SJCRH30 (cell line): ENCODE measurements around the gene DVL1. TPM values are rescaled to one million over a fixed set of nuclear protein-coding genes. Genes with fewer than 3 reads are reported as not detected.

Experiments
- DNase-seq, 2 experiments: peaks; one replicate each; pipeline ENCODE4 v3.0.0-alpha.2; 2015 to 2020
- H3K27ac ChIP-seq: fragments of 250-450 bp; sonication (Bioruptor Pico); 2 replicates; pipeline ENCODE4 v1.5.1; 2020; ENCODE audit warnings: mild to moderate bottlenecking, moderate library complexity
- H3K27me3 ChIP-seq: fragments of 250-450 bp; sonication (Bioruptor Pico); 2 replicates; pipeline ENCODE4 v1.5.1; 2020; ENCODE audit warnings: mild to moderate bottlenecking, moderate library complexity
- H3K36me3 ChIP-seq: fragments of 250-450 bp; sonication (Bioruptor Pico); 2 replicates; pipeline ENCODE4 v1.5.1; 2020; ENCODE audit warnings: mild to moderate bottlenecking, moderate library complexity
- H3K4me1 ChIP-seq: fragments of 250-450 bp; sonication (Bioruptor Pico); 2 replicates; pipeline ENCODE4 v1.5.1; 2020; ENCODE audit warnings: mild to moderate bottlenecking, moderate library complexity
- H3K4me3 ChIP-seq: fragments of 250-450 bp; sonication (Bioruptor Pico); 2 replicates; pipeline ENCODE4 v1.5.1; 2020; ENCODE audit warnings: mild to moderate bottlenecking, moderate library complexity
- H3K9me3 ChIP-seq: fragments of 250-450 bp; sonication (Bioruptor Pico); replicated peaks from 2 replicates; pipeline ENCODE4 v1.5.1; 2020; ENCODE audit warnings: mild to moderate bottlenecking, moderate library complexity
- total RNA-seq: library from RNA; depleted of rRNA; stranded (reverse); fragments of >200 nt; shearing (Covaris generic); gene quantifications from 2 replicates; pipeline ENCODE4 v1.2.3, GENCODE V29; 2014

The DVL1 gene
- total RNA-seq, 1 experiment from 2014 or later = 52.5 TPM

DNA sequence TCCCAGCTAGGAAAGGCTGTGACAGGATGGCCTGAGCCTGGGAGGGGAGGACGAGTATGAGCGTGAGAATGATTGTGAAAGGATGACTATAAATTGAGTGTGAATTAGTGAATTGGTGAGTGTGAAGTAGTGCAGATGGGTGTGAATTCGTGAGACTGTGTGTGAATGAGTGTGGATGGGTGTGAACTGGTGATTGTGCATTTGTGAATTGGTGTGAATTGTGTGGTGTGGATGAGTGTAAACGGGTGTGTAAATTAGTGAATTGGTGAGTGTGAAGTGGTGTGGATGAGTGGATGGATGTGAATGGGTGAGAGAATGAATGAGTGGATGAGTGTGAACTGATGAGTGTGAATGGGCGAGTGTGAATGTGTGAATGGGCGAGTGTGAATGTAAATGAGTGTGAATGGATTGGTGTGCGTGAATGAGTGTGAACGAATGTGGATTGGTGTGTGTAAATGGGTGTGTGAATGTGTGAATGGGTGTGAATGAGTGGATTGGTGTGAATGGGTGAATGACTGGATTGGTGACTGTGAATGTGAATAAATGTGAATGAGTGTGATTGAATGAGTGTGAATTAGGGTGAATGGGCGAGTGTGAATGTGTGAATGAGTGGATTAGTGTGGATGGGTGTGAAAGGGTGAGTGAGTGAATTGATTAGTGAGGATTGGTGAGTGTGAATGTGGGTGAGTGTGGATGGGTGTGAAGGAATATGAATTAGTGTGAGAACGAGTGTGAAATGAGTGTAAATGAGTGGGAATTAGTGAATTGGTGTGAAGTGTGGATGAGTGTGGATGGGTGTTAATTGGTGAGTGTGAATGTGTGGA lies 16.9 kb upstream of the DVL1 start:
- H3K27ac ChIP-seq = no peak overlapping the region
- peaks cover 7% of the 10 kb centered on the region for H3K4me1 ChIP-seq
- no peak for DNase-seq
- H3K36me3 ChIP-seq = 0 out of 2 replicates have a peak, but pooled peaks cover 4% of the 10 kb centered on the region
- no peak overlapping the region for H3K4me3 ChIP-seq
- no peaks in the 10 kb centered on the region for H3K27me3 ChIP-seq
- peaks cover 13% of the 10 kb centered on the region for H3K9me3 ChIP-seq

DNA sequence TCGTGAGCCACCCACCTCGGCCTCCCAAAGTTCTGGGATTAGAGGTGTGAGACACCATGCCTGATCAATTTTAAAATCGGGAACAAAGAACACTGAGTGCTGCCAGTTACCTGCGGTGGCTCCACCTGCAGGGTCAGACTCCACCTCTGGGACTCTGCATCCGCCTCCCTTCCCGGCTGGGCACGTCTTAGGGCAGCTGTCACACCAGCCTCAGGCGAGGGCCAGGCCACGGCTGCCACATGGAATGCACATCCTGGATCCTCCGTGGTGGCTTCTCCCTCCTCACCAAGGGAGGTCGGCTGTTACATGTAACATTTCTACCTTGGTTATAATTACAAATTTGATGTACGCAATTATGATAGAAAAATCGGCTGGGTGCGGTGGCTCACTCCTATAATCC lies 15.0 kb upstream of the DVL1 start:
- Histone ChIP-seq H3K9me3 (peaks cover 13% of the 10 kb centered on the region), H3K27ac (no peak overlapping the region), H3K27me3 (no peaks in the 10 kb centered on the region), H3K4me3 (no peak overlapping the region), H3K36me3 (0 out of 2 replicates have a peak, but pooled peaks cover 2% of the 10 kb centered on the region), H3K4me1 (peaks cover 19% of the 10 kb centered on the region)
- DNase-seq = peak in 1 of 2 experiments; percentile 37

DNA sequence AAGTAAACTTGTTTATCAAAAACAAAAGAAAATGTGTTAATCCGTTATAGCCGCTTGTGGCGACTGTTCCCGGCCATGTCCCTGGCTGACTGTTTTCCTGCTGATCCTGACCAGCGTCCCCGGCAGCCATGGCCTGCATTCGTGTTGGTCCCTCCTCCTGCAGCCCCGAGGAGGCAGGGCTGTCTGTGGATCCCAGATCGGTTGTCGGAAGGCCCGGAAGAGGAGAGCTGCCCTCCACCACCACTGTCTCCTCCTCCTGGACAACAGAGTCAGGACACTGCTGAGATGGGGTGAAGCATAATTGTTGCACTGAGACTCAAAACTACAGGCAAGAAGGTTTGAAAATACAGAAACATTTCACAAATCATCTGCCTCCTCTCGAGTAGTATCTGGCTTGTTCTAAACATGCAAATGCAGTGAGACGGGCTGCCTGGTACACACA lies 12.8 kb upstream of the DVL1 start:
- Histone ChIP-seq H3K9me3 (peaks cover 9% of the 10 kb centered on the region), H3K4me3 (no peak overlapping the region), H3K4me1 (peaks cover 30% of the 10 kb centered on the region), H3K27me3 (no peaks in the 10 kb centered on the region), H3K36me3 (0 out of 2 replicates have a peak, but pooled peaks cover 2% of the 10 kb centered on the region), H3K27ac (no peak overlapping the region)
- peak; percentile 71 to 74 for DNase-seq

DNA sequence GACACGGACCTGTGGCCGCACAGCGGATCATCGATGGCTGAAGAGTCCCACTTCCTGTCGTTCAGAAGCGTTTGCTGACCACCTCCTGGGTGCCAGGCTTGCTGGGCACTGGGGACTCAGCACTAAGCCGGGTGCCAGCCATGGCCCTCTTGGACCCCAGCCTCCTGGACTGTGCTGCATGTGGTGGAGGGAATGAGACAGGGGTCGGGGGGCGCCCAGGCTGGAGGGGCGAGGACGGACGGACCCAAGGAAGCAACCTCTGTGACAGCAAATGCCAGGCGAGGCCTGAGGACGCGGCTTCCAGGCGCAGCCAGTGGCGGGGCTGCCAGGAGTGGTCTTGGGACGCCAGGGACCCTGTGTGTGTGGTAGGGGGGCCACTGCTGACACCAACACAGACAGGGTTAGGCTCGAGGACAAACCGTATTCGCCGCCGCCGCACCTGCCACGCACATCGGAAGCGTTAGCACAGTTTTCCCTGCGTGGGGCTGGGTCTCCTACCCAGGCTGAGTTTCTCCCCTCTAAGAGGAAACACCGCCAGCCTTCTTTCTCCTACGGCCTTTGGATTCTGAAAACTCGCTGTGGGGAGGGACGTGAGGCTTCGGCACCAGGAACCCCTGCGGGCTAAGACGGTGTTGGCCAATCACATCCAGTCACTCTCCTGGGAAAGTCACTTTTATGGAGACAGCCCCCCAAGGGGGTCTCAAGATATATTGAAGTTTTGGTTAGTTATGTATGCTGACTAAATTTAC lies 12.2 kb upstream of the DVL1 start:
- 0 out of 2 replicates have a peak, but pooled peaks cover 2% of the 10 kb centered on the region for H3K36me3 ChIP-seq
- H3K27ac ChIP-seq = no peak overlapping the region; the same call in 1 of the 2 replicates
- no peak overlapping the region for H3K4me3 ChIP-seq
- no peaks in the 10 kb centered on the region for H3K27me3 ChIP-seq
- peak in 1 of 2 experiments; percentile 9 for DNase-seq
- peaks cover 30% of the 10 kb centered on the region for H3K4me1 ChIP-seq
- peaks cover 6% of the 10 kb centered on the region for H3K9me3 ChIP-seq

DNA sequence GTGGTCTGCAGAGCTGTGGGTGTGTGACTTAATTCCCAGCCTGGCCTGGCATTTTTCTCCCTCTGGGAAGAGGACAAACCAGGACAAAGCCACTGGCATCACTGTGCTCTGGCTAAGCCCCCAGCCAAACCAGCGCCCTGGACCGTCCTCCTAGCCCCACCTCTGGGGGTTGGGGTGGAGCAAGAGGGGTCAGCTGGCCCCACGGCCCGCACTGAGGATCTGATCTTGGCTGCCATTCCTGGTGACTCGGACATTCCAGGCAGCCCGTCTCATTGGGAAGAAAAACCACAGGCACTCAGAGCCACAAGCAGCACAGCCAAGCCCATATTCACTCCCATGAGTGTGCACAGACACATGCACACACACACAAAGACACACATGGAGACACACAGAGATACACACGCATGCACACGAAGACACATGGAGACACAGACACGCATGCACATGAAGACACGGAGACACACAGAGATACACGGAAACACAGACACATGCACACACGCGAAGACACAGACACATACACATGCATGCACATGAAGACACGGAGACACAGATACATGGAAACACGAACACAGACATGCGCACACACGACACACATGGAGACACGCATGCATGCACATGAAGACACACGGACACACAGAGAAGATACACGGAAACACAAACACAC lies 11.4 kb upstream of the DVL1 start:
- H3K4me3 ChIP-seq = no peak overlapping the region
- H3K4me1 ChIP-seq = peaks cover 30% of the 10 kb centered on the region

DNA sequence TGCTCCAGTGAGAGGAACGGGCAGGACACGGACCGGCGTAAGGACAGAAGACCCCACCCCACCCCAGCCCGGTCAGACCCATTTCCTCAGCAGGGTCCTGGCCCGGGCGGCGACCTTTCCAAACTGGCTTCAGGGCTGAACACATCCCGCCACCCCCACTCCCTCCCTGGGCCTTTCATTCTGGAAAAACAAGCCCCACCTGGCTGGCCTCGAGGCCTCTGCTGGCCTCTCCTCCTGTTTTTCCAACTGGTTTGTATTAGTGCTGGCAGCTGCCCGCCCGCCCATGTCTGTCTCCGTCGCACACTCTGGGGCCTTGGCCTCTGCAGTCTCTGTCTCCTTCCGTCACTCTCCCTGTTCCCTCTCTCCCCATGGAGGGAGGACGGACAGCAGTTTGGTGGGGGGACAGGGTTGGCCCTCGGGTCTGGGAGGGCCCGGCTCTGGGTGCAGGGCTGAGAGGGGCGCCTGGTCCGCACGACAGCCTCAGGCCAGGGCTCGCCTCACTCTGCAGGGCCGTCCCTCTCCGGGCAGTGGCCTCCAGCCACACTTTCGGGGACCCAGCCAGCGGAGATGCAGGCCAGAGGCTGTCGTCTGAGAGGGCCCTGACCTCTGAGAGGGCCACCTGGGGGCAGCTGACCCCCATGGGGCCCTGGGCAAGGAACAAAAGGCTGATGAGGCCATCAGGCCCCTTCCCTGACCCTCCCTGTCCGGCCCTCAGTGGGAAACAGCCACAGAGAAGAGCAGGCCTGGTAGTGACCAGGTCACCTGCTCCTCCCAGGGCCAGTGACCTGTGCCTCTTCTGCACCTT lies 10.6 kb upstream of the DVL1 start:
- H3K36me3 ChIP-seq = no peaks in the 10 kb centered on the region
- H3K27ac ChIP-seq = peak overlapping the region; percentile 87
- peaks cover 30% of the 10 kb centered on the region for H3K4me1 ChIP-seq
- peak; percentile 78 to 83 for DNase-seq
- 0 out of 2 replicates have a peak overlapping the region, but pooled peaks have one; percentile 1 for H3K4me3 ChIP-seq
- no peaks in the 10 kb centered on the region for H3K27me3 ChIP-seq
- H3K9me3 ChIP-seq = no peaks in the 10 kb centered on the region

More for the DNA sequence above, 11.4 kb upstream of the DVL1 start:
- Histone ChIP-seq H3K36me3 (no peaks in the 10 kb centered on the region), H3K27me3 (no peaks in the 10 kb centered on the region), H3K9me3 (0 out of 2 replicates have a peak, but pooled peaks cover under 1% of the 10 kb centered on the region), H3K27ac (peak overlapping the region; percentile 87)
- DNase-seq = peak; percentile 79 to 85

DNA sequence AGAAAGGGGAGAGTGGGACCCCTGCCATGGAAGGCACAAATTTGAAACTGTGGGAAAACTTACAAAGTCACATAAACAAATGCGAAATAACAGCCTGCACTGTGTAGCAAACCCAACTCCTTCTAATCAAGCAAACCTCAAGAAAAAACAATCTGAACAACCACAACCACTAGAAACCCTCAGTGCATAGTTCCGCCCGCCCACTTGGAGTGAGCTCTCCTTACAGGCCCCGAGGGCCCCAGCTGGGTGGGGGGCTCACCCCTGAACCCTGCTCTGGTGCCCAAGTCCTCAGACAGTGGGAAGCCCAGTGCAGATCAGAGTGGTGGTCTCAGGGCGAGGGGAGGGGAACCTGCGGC lies 10.1 kb upstream of the DVL1 start:
- Histone ChIP-seq H3K4me1 (peaks cover 30% of the 10 kb centered on the region), H3K4me3 (no peak overlapping the region)
- peak in 1 of 2 experiments; percentile 60 for DNase-seq

DNA sequence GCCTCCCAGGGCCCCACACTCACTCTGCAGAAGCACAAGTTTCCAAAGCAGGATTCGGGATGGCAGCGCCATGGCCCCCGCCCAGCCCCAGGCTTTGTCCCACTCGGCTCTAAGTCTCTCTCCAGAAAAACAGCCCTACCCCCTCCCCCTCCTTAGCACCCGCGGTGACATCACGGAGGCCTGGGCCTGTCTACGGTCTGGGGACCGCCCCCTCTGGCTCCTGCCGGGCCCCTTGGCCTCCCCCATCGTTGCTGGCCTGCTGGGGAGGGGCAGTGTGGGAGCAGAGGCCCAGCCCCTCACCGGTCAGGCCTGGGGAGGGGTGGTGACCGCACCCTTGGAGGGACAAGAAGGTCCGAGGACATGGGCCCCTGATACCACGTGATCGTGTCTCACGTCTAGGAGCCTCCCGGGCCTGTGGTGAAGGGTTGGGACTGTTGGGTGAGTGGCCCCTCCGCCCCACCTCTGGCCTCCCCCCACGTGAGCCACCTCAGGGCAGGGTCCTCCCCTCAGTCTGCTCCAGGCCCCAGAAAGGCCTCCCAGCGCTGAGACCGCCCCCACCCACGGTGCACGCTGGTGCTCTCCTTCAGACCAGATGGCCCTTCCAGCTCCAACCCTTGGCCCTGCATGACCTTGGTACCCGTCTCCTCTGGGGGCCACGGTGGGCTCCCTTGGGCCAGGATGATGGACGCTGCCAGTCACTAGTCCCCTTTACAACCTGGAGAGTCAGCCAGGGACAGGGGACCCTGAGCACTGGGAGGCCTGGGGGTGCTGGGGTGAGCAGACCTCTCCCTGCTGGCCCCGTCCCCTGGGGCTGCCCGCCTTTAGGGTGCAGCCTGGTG lies 9.4 kb upstream of the DVL1 start, which contains the start of gene MXRA8:
Gene MXRA8 (minus strand): TSS at position 123 of the 839 bp plus-strand sequence. CDS start 51 bp downstream, at position 72.
- peak; percentile 64 to 68 for DNase-seq
- Histone ChIP-seq H3K9me3 (no peaks in the 10 kb centered on the region), H3K4me3 (peak within 1 kb of the TSS; percentile 52), H3K36me3 (no peaks in the 10 kb centered on the region), H3K27me3 (no peaks in the 10 kb centered on the region), H3K4me1 (peaks cover 31% of the 10 kb centered on the region), H3K27ac (peak within 1 kb of the TSS; percentile 87)

More for the DNA sequence above, 10.1 kb upstream of the DVL1 start:
- H3K27me3 ChIP-seq = no peaks in the 10 kb centered on the region
- no peaks in the 10 kb centered on the region for H3K36me3 ChIP-seq
- peak overlapping the region; percentile 87 for H3K27ac ChIP-seq
- H3K9me3 ChIP-seq = no peaks in the 10 kb centered on the region

DNA sequence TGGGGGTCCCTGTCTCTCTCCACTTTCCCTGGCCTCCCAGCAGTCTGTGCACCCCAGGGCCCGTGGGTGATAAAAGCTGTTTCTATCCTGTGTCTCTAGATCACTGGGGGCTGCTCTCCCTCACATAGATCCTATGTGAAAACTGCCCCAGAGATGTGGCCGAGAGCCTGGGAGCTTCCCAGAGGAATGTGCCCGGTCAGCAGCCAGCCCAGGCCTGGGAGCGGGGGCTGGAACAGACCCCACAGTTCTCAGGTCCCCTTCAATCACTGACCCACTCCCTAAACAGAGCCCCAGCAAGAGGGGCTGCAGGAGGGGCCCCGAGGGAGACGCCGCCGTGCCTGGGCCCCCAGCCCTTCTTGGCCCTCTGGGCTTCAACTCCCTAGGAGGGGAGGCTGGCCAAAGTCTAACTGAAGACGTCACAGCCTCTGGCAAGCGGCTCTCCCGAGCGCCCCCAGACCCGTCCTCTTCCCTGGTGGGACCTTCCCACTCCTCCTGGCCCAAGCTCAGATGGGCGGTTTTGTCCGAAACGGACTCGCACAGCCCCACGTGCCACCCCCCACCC lies 8.7 kb upstream of the DVL1 start:
- peak in 1 of 2 experiments; percentile 43 for DNase-seq
- Histone ChIP-seq H3K27me3 (no peaks in the 10 kb centered on the region), H3K4me3 (peak overlapping the region; percentile 52), H3K9me3 (no peaks in the 10 kb centered on the region), H3K36me3 (no peaks in the 10 kb centered on the region), H3K4me1 (peaks cover 38% of the 10 kb centered on the region), H3K27ac (peak overlapping the region; percentile 87; the same call in 1 of the 2 replicates)

DNA sequence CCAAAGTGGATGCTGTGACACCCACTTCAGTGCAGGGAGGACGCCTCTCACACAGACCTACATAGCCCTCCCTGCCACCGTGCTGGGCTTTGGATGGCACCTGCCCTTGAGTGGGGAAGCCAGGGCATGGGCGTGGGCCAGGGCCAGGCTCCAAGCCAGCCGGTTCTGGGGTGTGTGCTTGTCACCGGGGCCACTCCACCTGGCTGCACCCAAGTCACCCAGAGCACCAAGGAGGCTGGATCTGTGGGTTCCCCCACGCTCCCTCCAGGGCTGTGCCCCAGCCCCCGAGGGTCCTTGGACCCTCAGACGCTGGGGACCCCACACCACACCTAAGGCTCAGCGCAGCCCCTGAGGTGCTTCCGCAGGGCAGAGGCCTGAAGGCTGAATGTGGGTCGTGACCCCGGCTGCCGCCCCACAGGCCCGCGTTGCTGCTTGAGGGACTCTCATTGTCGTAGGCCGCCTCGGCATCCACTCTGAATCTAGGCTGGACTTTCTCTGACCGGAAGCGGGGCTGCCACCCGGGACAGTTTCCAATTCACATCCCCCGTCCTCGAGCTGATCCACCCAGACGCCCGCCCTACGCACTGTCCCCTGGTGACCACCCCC lies 7.7 kb upstream of the DVL1 start:
- H3K27me3 ChIP-seq = no peaks in the 10 kb centered on the region
- peaks cover 49% of the 10 kb centered on the region for H3K4me1 ChIP-seq
- no peak for DNase-seq

DNA sequence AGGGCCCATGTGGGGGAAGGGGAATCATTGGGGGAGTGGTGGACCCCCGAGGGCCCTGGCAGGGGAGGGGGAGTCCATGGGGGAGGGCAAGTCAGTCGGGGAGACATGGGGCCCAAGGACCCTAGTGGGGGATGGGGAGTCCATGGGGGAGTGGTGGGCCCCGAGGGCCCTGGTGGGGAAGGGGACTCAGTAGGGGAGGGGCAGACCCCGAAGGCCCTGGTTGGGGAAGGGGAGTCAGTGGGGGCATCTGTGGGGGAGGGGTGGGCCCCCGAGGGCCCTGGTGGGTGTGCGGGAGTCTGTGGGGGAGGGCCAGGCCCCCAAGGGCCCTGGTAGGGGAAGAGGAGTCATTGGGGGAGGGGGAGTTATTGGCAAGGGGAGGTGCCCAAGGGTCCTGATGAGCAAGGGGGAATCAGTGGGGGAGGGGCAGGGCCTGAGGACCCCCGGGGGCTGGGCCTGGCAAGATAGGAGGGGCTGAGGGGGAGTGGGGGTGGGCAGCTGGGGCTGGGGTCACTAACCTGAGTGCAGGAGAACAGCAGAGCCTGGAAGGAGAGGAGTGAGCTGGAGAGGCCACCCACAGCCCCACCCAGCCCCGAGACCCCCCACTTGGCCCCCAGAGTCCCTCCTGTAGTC lies 7.1 kb upstream of the DVL1 start:
- no peaks in the 10 kb centered on the region for H3K9me3 ChIP-seq
- no peak for DNase-seq
- H3K4me1 ChIP-seq = peaks cover 54% of the 10 kb centered on the region
- no peaks in the 10 kb centered on the region for H3K36me3 ChIP-seq
- H3K27me3 ChIP-seq = no peaks in the 10 kb centered on the region
- no peak overlapping the region for H3K27ac ChIP-seq
- H3K4me3 ChIP-seq = no peak overlapping the region

More for the DNA sequence above, 7.7 kb upstream of the DVL1 start:
- Histone ChIP-seq H3K36me3 (no peaks in the 10 kb centered on the region), H3K27ac (no peak overlapping the region), H3K4me3 (peak overlapping the region; percentile 52), H3K9me3 (no peaks in the 10 kb centered on the region)

DNA sequence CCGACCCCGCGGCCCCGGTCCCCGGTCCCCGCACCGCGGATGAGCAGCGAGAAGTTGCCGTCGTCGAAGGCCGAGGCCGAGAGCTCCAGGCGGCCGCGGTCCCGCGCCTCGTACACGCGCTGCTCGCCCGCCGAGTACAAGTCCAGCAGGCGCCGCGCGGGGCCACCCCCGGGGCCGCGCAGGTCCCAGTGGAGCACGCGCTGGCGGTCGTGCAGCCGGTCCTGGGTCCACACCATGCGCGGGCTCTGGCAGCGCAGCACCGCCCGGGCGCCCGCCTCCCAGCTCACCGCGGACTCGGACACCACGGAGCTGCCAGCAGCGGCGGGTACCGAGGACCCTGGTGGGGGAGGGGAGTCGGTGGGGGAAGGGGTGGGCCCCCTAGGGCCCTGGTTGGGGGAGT lies 6.2 kb upstream of the DVL1 start:
- H3K27me3 ChIP-seq = no peaks in the 10 kb centered on the region
- peaks cover 46% of the 10 kb centered on the region for H3K4me1 ChIP-seq
- H3K4me3 ChIP-seq = no peak overlapping the region
- H3K27ac ChIP-seq = no peak overlapping the region
- H3K9me3 ChIP-seq = no peaks in the 10 kb centered on the region
- no peak for DNase-seq
- no peaks in the 10 kb centered on the region for H3K36me3 ChIP-seq
